HCT116 (cell line): ENCODE results near the gene CEND1.

Source experiments
- CTCF ChIP-seq, 3 experiments: fragments of 200-600 bp in 1 of 3; sonication (generic) in 1 of 3; IDR thresholded peaks in 2 of 3; conservative IDR thresholded peaks in 1 of 3; 2 replicates each; pipeline ENCODE4 v1.5.1; 2012 to 2017; ENCODE audit warnings: low read depth in 2 of 3, low read length in 2 of 3, antibody characterized with exemption in 1 of 3, borderline replicate concordance in 1 of 3, control low read depth in 1 of 3, mild to moderate bottlenecking in 1 of 3, mixed read lengths in 1 of 3, mixed run types in 1 of 3, moderate library complexity in 1 of 3; ENCODE audit not compliant: insufficient read depth in 1 of 3
- EZH2 ChIP-seq: fragments of 200-600 bp; sonication (generic); IDR thresholded peaks from 2 replicates; pipeline ENCODE4 v1.6.1; 2017; ENCODE audit warnings: antibody characterized with exemption, mixed run types
- EZH2phosphoT487 ChIP-seq: fragments of 200-600 bp; IDR thresholded peaks from 2 replicates; pipeline ENCODE4 v1.6.1; 2018; ENCODE audit warnings: antibody characterized with exemption, borderline replicate concordance
- POLR2AphosphoS5 ChIP-seq: IDR thresholded peaks from 2 replicates; pipeline ENCODE4 v1.6.1; 2011; ENCODE audit warnings: mild to moderate bottlenecking, low read depth, low read length, moderate library complexity
- RAD21 ChIP-seq: IDR thresholded peaks from 2 replicates; pipeline ENCODE4 v1.6.1; 2012; ENCODE audit warnings: low read depth, mild to moderate bottlenecking

- TF ChIP-seq CTCF (IDR thresholded peaks at IDR 0.05 in 2 of 3, conservative IDR thresholded peaks at IDR 0.05 in 1 of 3; ENCODE audit: borderline replicate concordance in 1 of 3, insufficient read depth in 1 of 3, low read depth in 2 of 3, low read length in 2 of 3) = no peak
- no peak for TF ChIP-seq EZH2phosphoT487
- no peak for TF ChIP-seq EZH2
- TF ChIP-seq RAD21 = no peak
- TF ChIP-seq POLR2AphosphoS5 = no peak
Measured at GRCh38 chr11:745428-745827, 44.5 kb downstream of the CEND1 start.
